ENCODE measurements around the gene ASPG.

Gene ASPG

GRCh38 chr14:104146651-104147345 lies 61.3 kb downstream of the ASPG start:
- no peak for TF ChIP-seq CTCF (IDR thresholded peaks at IDR 0.05; ENCODE audit: low read depth, low read length, missing control alignments)
- Histone ChIP-seq H3K36me3 (replicated peaks) (no peaks in the 10 kb centered on the region), H3K4me3 (ENCODE audit: low read depth, low read length) (no peak overlapping the region), H3K27ac (no peak overlapping the region), H3K27me3 (replicated peaks) (no peaks in the 10 kb centered on the region)
- DNase-seq = no peak
- in situ Hi-C loops (cut with HindIII; ENCODE audit: low pct_ligation_motif_present, low sequenced_read_pairs) = no loop called here

- H3K4me3 ChIP-seq (ENCODE audit: low read depth, low read length) = no peak overlapping the region
- no peaks in the 10 kb centered on the region for H3K27me3 ChIP-seq (replicated peaks)
- no peak for DNase-seq
- TF ChIP-seq CTCF (IDR thresholded peaks at IDR 0.05; ENCODE audit: low read depth, low read length, missing control alignments) = no peak
- in situ Hi-C loops (cut with HindIII; ENCODE audit: low pct_ligation_motif_present, low sequenced_read_pairs) = no loop called here
- H3K36me3 ChIP-seq (replicated peaks) = no peaks in the 10 kb centered on the region
- H3K27ac ChIP-seq = no peak overlapping the region
These were observed 62.0 kb downstream of the ASPG start for GRCh38 chr14:104147346-104148125.

GRCh38 chr14:104148433-104149277 lies 63.2 kb downstream of the ASPG start:
- in situ Hi-C loops (cut with HindIII; ENCODE audit: low pct_ligation_motif_present, low sequenced_read_pairs) = no loop called here
- H3K36me3 ChIP-seq (replicated peaks) = no peaks in the 10 kb centered on the region
- no peak overlapping the region for H3K4me3 ChIP-seq (ENCODE audit: low read depth, low read length)
- H3K27me3 ChIP-seq (replicated peaks) = no peaks in the 10 kb centered on the region
- H3K27ac ChIP-seq = no peak overlapping the region
- no peak for DNase-seq
- TF ChIP-seq CTCF (IDR thresholded peaks at IDR 0.05; ENCODE audit: low read depth, low read length, missing control alignments) = no peak

GRCh38 chr14:104149278-104149595 lies 63.7 kb downstream of the ASPG start:
- no peak for DNase-seq
- in situ Hi-C loops (cut with HindIII; ENCODE audit: low pct_ligation_motif_present, low sequenced_read_pairs) = no loop called here
- H3K4me3 ChIP-seq (ENCODE audit: low read depth, low read length) = no peak overlapping the region

GRCh38 chr14:104149617-104150135 lies 64.2 kb downstream of the ASPG start:
- DNase-seq = no peak
- no peak overlapping the region for H3K4me3 ChIP-seq (ENCODE audit: low read depth, low read length)
- no peaks in the 10 kb centered on the region for H3K27me3 ChIP-seq (replicated peaks)
- no peaks in the 10 kb centered on the region for H3K36me3 ChIP-seq (replicated peaks)
- no peak overlapping the region for H3K27ac ChIP-seq
- TF ChIP-seq CTCF (IDR thresholded peaks at IDR 0.05; ENCODE audit: low read depth, low read length, missing control alignments) = no peak
- in situ Hi-C loops (cut with HindIII; ENCODE audit: low pct_ligation_motif_present, low sequenced_read_pairs) = no loop called here

More at GRCh38 chr14:104149278-104149595, 63.7 kb downstream of the ASPG start:
- Histone ChIP-seq H3K36me3 (replicated peaks) (no peaks in the 10 kb centered on the region), H3K27ac (no peak overlapping the region), H3K27me3 (replicated peaks) (no peaks in the 10 kb centered on the region)
- no peak for TF ChIP-seq CTCF (IDR thresholded peaks at IDR 0.05; ENCODE audit: low read depth, low read length, missing control alignments)
